HL-60 (cell line): ENCODE data around the gene FNDC3B.

Experiments
- DNase-seq, 2 experiments: peaks; one replicate each; pipeline ENCODE4 v3.0.0-alpha.2; 2010 to 2020; ENCODE audit warnings: low read depth in 1 of 2, low spot score in 1 of 2
- H3K27ac ChIP-seq: fragments of 250-450 bp; sonication (Bioruptor Pico); replicated peaks from 2 replicates; pipeline ENCODE4 v1.5.1; 2020; ENCODE audit warnings: mild to moderate bottlenecking, moderate library complexity
- H3K27me3 ChIP-seq: fragments of 250-450 bp; sonication (Bioruptor Pico); 2 replicates; pipeline ENCODE4 v1.5.1; 2021; ENCODE audit warnings: mild to moderate bottlenecking, moderate library complexity; ENCODE audit not compliant: insufficient read depth, poor library complexity, severe bottlenecking
- H3K4me3 ChIP-seq: replicated peaks from 2 replicates; pipeline ENCODE4 v1.5.1; 2011; ENCODE audit warnings: mild to moderate bottlenecking, control low read depth, low read length; ENCODE audit not compliant: insufficient read depth
- GABPA ChIP-seq: IDR thresholded peaks from 2 replicates; pipeline ENCODE4 v1.6.1; 2012; ENCODE audit warnings: low read depth
- POLR2AphosphoS5 ChIP-seq: IDR thresholded peaks from 2 replicates; pipeline ENCODE4 v1.6.1; 2012; ENCODE audit warnings: low read depth
- REST ChIP-seq: IDR thresholded peaks from 2 replicates; pipeline ENCODE4 v1.6.1; 2012; ENCODE audit warnings: low read depth; ENCODE audit not compliant: insufficient replicate concordance
- SPI1 ChIP-seq: IDR thresholded peaks from 2 replicates; pipeline ENCODE4 v1.6.1; 2012; ENCODE audit warnings: low read depth, mild to moderate bottlenecking, borderline replicate concordance
- TF ChIP-seq, protein P1 (sequence below): IDR thresholded peaks from one replicate; pipeline ENCODE4 v1.5.1; 2011; ENCODE audit warnings: low read length, control low read depth, inconsistent platforms; ENCODE audit not compliant: insufficient read depth

Gene FNDC3B

GRCh38 chr3:172300187-172300586, 260.8 kb downstream of the FNDC3B start:
- TF ChIP-seq, protein P1, sequence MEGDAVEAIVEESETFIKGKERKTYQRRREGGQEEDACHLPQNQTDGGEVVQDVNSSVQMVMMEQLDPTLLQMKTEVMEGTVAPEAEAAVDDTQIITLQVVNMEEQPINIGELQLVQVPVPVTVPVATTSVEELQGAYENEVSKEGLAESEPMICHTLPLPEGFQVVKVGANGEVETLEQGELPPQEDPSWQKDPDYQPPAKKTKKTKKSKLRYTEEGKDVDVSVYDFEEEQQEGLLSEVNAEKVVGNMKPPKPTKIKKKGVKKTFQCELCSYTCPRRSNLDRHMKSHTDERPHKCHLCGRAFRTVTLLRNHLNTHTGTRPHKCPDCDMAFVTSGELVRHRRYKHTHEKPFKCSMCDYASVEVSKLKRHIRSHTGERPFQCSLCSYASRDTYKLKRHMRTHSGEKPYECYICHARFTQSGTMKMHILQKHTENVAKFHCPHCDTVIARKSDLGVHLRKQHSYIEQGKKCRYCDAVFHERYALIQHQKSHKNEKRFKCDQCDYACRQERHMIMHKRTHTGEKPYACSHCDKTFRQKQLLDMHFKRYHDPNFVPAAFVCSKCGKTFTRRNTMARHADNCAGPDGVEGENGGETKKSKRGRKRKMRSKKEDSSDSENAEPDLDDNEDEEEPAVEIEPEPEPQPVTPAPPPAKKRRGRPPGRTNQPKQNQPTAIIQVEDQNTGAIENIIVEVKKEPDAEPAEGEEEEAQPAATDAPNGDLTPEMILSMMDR = no peak
- TF ChIP-seq POLR2AphosphoS5 (no peak), GABPA (no peak), SPI1 (no peak), REST (no peak)
- H3K4me3 ChIP-seq = no peak overlapping the region
- H3K27me3 ChIP-seq = no peaks in the 10 kb centered on the region
- no peak overlapping the region for H3K27ac ChIP-seq
- DNase-seq = no peak

- DNase-seq = no peak
- Histone ChIP-seq H3K4me3 (no peak overlapping the region), H3K27ac (no peak overlapping the region), H3K27me3 (no peaks in the 10 kb centered on the region)
- TF ChIP-seq REST (no peak), GABPA (no peak), SPI1 (no peak), POLR2AphosphoS5 (no peak)
- TF ChIP-seq, protein P1 = no peak
Measured at GRCh38 chr3:172300862-172301261, 261.5 kb downstream of the FNDC3B start.

GRCh38 chr3:172302203-172302602, 262.8 kb downstream of the FNDC3B start:
- no peak for TF ChIP-seq POLR2AphosphoS5
- no peak for TF ChIP-seq GABPA

DNA sequence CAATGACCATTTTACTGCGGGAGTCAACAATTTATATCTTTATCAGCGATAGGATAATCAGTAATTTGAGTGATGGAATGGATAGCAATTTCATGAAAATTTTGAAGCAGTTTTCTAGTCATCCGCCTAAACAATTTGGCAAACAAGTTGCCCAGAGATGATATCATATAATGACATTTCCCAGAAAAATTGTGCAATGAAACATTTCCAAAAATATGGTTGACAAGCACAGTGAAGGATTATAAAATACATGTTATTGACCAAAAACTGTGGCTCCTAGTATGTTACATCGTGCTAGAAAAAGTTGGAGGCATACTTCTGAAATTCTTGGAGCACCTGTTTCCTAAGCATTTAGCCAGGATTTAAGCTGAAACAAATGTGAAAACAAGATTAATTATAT, 263.8 kb downstream of the FNDC3B start:
- Histone ChIP-seq H3K27me3 (no peaks in the 10 kb centered on the region), H3K27ac (no peak overlapping the region)
- no peak for DNase-seq

More at GRCh38 chr3:172302203-172302602, 262.8 kb downstream of the FNDC3B start:
- no peaks in the 10 kb centered on the region for H3K27me3 ChIP-seq
- H3K27ac ChIP-seq = no peak overlapping the region
- no peak for DNase-seq
- no peak overlapping the region for H3K4me3 ChIP-seq

More for the DNA sequence above, 263.8 kb downstream of the FNDC3B start:
- H3K4me3 ChIP-seq = no peak overlapping the region
- TF ChIP-seq, protein P1 = no peak
- no peak for TF ChIP-seq GABPA
- no peak for TF ChIP-seq SPI1
- TF ChIP-seq POLR2AphosphoS5 = no peak
- no peak for TF ChIP-seq REST
